ENCODE results near the gene BCL6.

GRCh38 chr3:187758318-187758955 is 13.2 kb upstream of the BCL6 start:
- TF ChIP-seq CTCF (IDR thresholded peaks at IDR 0.05; ENCODE audit: insufficient read depth, low read depth, low read length), result no peak
- no peak for TF ChIP-seq EZH2 (IDR thresholded peaks at IDR 0.05; ENCODE audit: insufficient read depth, low read length)
